Keratinocyte (primary cell): ENCODE data around the gene APMAP.

Source experiments
- CTCF ChIP-seq, 3 experiments: IDR thresholded peaks in 1 of 3; conservative IDR thresholded peaks in 1 of 3; optimal IDR thresholded peaks in 1 of 3; 2 replicates in 2 of 3; 3 replicates in 1 of 3; pipeline versions ENCODE3 to v1.5.1; 2011; ENCODE audit warnings: low read length in 3 of 3, mild to moderate bottlenecking in 3 of 3, moderate library complexity in 2 of 3, control low read depth in 1 of 3, inconsistent platforms in 1 of 3; ENCODE audit not compliant: insufficient read depth in 2 of 3; ENCODE audit errors: extremely low read depth in 1 of 3
- EZH2 ChIP-seq: IDR thresholded peaks from one replicate; pipeline ENCODE4 v1.6.1; 2012; ENCODE audit warnings: inconsistent platforms, mild to moderate bottlenecking, low read length, moderate library complexity

GRCh38 chr20:24964506-24964840 is 28.1 kb downstream of the APMAP start:
- TF ChIP-seq CTCF (optimal IDR thresholded peaks at IDR 0.05 in 1 of 3, IDR thresholded peaks at IDR 0.05 in 1 of 3, conservative IDR thresholded peaks at IDR 0.05 in 1 of 3; ENCODE audit: extremely low read depth in 1 of 3, insufficient read depth in 2 of 3, low read length in 3 of 3) (no peak), EZH2 (no peak)
